Prostate gland (tissue), 2 donors: Measurements from ENCODE around the gene KIF5C. TPM values are rescaled to one million over a fixed set of nuclear protein-coding genes. Genes with fewer than 3 reads are reported as not detected.
A peak's percentile ranks its signal among the peaks of the same experiment; 100 is the strongest.

Experiments used
- DNase-seq: peaks from one replicate; pipeline ENCODE4 v3.0.0-alpha.2; 2019; ENCODE audit warnings: low spot score
- H3K27ac ChIP-seq, 2 donors: fragments of 200-600 bp; sonication (generic); 2 replicates each; pipeline ENCODE4 v1.5.1; 2017 to 2019
- H3K27me3 ChIP-seq: fragments of 200-600 bp; sonication (generic); replicated peaks from 2 replicates; pipeline ENCODE4 v1.5.1; 2019; ENCODE audit not compliant: insufficient read depth
- H3K36me3 ChIP-seq, 2 donors: fragments of 200-600 bp; sonication (generic); 1 replicate in 1 of 2; 2 replicates in 1 of 2; pipeline versions ENCODE4 v1.5.1 to v1.8.1; 2017 to 2019
- H3K4me1 ChIP-seq: fragments of 200-600 bp; sonication (generic); replicated peaks from 2 replicates; pipeline ENCODE4 v1.5.1; 2019
- H3K4me3 ChIP-seq, 2 donors: fragments of 200-600 bp; sonication (generic); 2 replicates each; pipeline ENCODE4 v1.5.1; 2017 to 2019
- H3K9me3 ChIP-seq: fragments of 200-600 bp; sonication (generic); 2 replicates; pipeline ENCODE4 v1.5.1; 2017
- CTCF ChIP-seq, 4 experiments: fragments of 200-600 bp in 2 of 4; fragments of 450-650 bp in 2 of 4; sonication (generic) in 2 of 4; IDR thresholded peaks; 1 replicate in 3 of 4; 2 replicates in 1 of 4; pipeline ENCODE4 v1.5.1; 2016 to 2019; ENCODE audit warnings: antibody characterized with exemption in 4 of 4, mild to moderate bottlenecking in 2 of 4, moderate library complexity in 2 of 4
- POLR2A ChIP-seq: fragments of 450-650 bp; IDR thresholded peaks from one replicate; pipeline ENCODE4 v1.6.1; 2016; ENCODE audit warnings: antibody characterized with exemption, mild to moderate bottlenecking
- POLR2AphosphoS5 ChIP-seq: sonication (generic); formaldehyde crosslinking; IDR thresholded peaks from one replicate; pipeline ENCODE4 v1.6.1; 2017; ENCODE audit warnings: antibody characterized with exemption
- WGBS: methylation state at CpG from one replicate; pipeline ENCODE4 v1.1.5; 2018; 5-methylcytosine and 5-hydroxymethylcytosine counted together
- intact Hi-C: fragments of 100-400 bp; cut with DNase I; formaldehyde crosslinking; loops from one replicate; pipeline ENCODE4 v1.14.2; 2022
- total RNA-seq, 2 donors: library from RNA; depleted of rRNA; stranded (reverse); fragments of >200 nt; gene quantifications; one replicate each; pipeline ENCODE4 v1.1.0, GENCODE V29; 2016

Gene KIF5C
- total RNA-seq, 2 donors from 2014 or later, result 84.3 to 123 TPM

GRCh38 chr2:148949348-148949747, 74.3 kb downstream of the KIF5C start:
- intact Hi-C loops, result no loop called here
- H3K27ac ChIP-seq, result no peak overlapping the region
- no peak for DNase-seq
- H3K4me1 ChIP-seq, result no peaks in the 10 kb centered on the region
- H3K27me3 ChIP-seq, result no peaks in the 10 kb centered on the region
- H3K4me3 ChIP-seq, result no peak overlapping the region
- 92% methylated on average over 7 of the region's 7 CpGs for WGBS
- H3K36me3 ChIP-seq, result peaks cover 0 to 4% of the 10 kb centered on the region in 2 donors
- H3K9me3 ChIP-seq, result no peaks in the 10 kb centered on the region
- TF ChIP-seq POLR2AphosphoS5, result no peak
- TF ChIP-seq CTCF (IDR thresholded peaks at IDR 0.05), result no peak
- no peak for TF ChIP-seq POLR2A

GRCh38 chr2:148952621-148953020, 77.6 kb downstream of the KIF5C start:
- intact Hi-C loops, result no loop called here
- H3K27me3 ChIP-seq, result no peaks in the 10 kb centered on the region
- H3K9me3 ChIP-seq, result no peaks in the 10 kb centered on the region
- no peak overlapping the region for H3K4me3 ChIP-seq
- H3K4me1 ChIP-seq, result no peaks in the 10 kb centered on the region
- peaks cover 0 to 1% of the 10 kb centered on the region in 2 donors for H3K36me3 ChIP-seq
- TF ChIP-seq POLR2AphosphoS5 (no peak), CTCF (IDR thresholded peaks at IDR 0.05) (no peak), POLR2A (no peak)
- 84% methylated on average over 5 of the region's 5 CpGs for WGBS
- H3K27ac ChIP-seq, result no peak overlapping the region
- no peak for DNase-seq

- H3K4me3 ChIP-seq, result no peak overlapping the region
- H3K36me3 ChIP-seq, result no peaks in the 10 kb centered on the region
- H3K9me3 ChIP-seq, result no peaks in the 10 kb centered on the region
- intact Hi-C loops, result no loop called here
- no peak for DNase-seq
- TF ChIP-seq POLR2A (no peak), CTCF (IDR thresholded peaks at IDR 0.05) (no peak), POLR2AphosphoS5 (no peak)
- no peak overlapping the region for H3K27ac ChIP-seq
- WGBS, result 92% methylated on average over 6 of the region's 6 CpGs
- no peaks in the 10 kb centered on the region for H3K27me3 ChIP-seq
- H3K4me1 ChIP-seq, result no peaks in the 10 kb centered on the region
Measured at GRCh38 chr2:148953426-148953825, 78.4 kb downstream of the KIF5C start.

- no peaks in the 10 kb centered on the region for H3K36me3 ChIP-seq
- H3K4me1 ChIP-seq, result no peaks in the 10 kb centered on the region
- intact Hi-C loops, result no loop called here
- H3K9me3 ChIP-seq, result no peaks in the 10 kb centered on the region
- no peak overlapping the region for H3K27ac ChIP-seq
- TF ChIP-seq POLR2AphosphoS5 (no peak), POLR2A (no peak), CTCF (IDR thresholded peaks at IDR 0.05) (no peak)
- no peak for DNase-seq
- no peak overlapping the region for H3K4me3 ChIP-seq
- 81% methylated on average over 3 of the region's 3 CpGs for WGBS
- no peaks in the 10 kb centered on the region for H3K27me3 ChIP-seq
Measured at GRCh38 chr2:148954536-148954935, 79.5 kb downstream of the KIF5C start.

- TF ChIP-seq POLR2AphosphoS5 (peak; percentile 82), CTCF (IDR thresholded peaks at IDR 0.05) (no peak), POLR2A (no peak)
- intact Hi-C loops, result no loop called here
Measured at GRCh38 chr2:148955798-148956197, 80.8 kb downstream of the KIF5C start.

More at GRCh38 chr2:148955798-148956197, 80.8 kb downstream of the KIF5C start:
- peak; percentile 50 for DNase-seq
- no peak overlapping the region for H3K4me3 ChIP-seq
- H3K9me3 ChIP-seq, result no peaks in the 10 kb centered on the region
- no peaks in the 10 kb centered on the region for H3K36me3 ChIP-seq
- no peaks in the 10 kb centered on the region for H3K4me1 ChIP-seq
- H3K27ac ChIP-seq, result no peak overlapping the region
- no peaks in the 10 kb centered on the region for H3K27me3 ChIP-seq
- WGBS, result 55% methylated on average over 5 of the region's 5 CpGs
